Left lobe of liver (tissue), 2 donors: Measurements from ENCODE around the gene TRAIP. TPM values are rescaled to one million over a fixed set of nuclear protein-coding genes. Genes with fewer than 3 reads are reported as not detected.
"Not testable (repeated sequence)": the region's sequence is repeated elsewhere in the genome, so short reads cannot be mapped to it uniquely, and the experiment has no call there.

ENCODE experiments used
- ATAC-seq: fragments of 200-7000 bp; cut with Tn5 transposase; one replicate; pipeline ENCODE4 v1.9.1; 2020; ENCODE audit warnings: mild to moderate bottlenecking, moderate library complexity
- DNase-seq: peaks from one replicate; pipeline ENCODE4 v3.0.0-alpha.2; 2020; ENCODE audit warnings: low spot score
- total RNA-seq: library from RNA; stranded (reverse); gene quantifications from one replicate; pipeline ENCODE4 v1.2.1, GENCODE V29; 2021
- donor health status: DM: no; HTN: no; CAD: no; lungs with moderate emphysema.
- donor health status: DM: no; HTN: yes; CAD: no.

Gene TRAIP
- total RNA-seq, 1 donor from 2014 or later: 0.75 TPM

DNA sequence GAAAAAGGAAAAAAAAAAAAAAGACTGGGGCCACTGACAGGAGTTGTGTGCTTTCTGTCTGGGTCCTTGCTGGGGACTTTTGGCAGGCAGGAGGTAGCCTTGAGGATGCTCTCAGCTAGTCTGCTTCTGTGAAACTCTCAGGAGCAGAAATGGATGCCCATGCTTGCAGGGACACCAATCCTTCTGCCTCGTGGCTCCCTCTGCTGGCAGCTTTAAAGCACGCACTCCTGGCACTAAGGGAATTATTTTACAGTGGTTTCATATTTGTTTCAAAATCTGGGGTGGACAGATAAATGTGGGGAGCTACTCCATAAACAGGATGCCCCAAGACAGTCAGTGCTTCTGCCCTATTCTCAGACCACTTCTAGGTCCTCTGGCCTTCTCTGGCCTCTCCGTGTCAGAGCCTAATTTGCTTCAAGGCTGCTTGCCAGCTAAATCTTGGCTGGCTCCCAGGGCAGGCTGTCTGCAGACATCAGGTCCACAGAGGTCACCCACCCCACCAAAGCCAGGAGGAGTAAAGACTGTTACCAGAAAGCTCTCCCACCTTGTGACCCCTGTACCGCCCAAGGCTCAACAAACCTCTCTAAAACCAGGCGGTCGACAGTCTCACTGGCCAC lies 17.1 kb downstream of the TRAIP start:
- DNase-seq: peak; percentile 84
- ATAC-seq: peak; percentile 95

DNA sequence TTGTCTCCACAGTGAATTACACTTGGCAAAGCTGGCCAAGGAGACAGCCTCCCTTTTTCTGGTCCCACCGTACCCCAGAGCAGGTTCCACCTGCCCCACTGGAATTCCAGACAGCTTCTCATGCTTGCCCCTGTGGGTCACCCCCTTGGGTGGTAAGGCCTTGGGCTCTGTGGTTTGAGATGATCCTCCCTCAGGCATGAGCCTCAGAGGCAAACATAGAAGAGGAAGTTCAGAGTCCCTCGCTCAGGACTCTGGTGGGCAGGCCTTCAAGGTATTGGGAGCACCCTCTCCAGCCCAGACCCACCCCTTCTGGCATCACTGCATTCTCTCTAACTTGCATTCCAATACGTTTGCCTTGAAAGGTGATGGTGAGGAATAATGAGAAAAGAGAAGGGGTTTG lies 25.0 kb downstream of the TRAIP start:
- ATAC-seq (no peak), DNase-seq (no peak)

DNA sequence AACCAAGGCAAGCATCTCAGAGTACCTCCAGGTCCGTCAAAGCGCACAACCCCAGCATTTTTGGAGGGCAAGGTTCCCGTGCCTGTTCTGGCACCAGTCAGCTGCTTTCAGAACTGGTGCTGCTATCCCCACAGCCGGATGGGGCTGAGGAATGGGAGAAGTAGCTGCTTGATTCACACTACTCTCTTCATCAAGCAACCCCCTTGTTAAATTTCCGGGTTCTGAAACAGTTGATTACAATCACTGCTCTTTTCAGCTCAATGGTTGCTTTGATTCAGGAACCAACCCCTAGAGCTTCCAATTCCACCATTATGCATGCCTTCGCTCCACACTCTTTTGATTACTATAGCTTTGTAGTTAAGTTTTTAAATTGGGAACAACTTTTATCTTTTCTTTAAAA lies 30.3 kb downstream of the TRAIP start:
- ATAC-seq (no peak), DNase-seq (no peak)

DNA sequence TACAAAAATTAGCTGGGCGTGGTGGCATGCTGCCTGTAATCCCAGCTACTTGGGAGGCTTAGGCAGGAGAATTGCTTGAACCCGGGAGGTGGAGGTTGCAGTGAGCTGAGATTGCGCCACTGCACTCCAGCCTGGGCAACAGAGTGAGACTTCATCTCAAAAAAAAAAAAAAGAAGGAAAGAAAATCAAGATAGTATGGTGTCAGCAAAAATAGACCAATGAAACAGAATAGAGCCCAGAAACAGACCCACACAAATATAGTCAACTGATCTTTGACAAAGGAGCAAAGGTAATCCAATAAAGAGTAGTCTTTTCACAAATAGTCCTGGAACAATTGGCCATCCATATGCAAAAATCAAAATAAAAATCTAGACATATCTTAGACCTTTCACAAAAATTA lies 33.2 kb downstream of the TRAIP start:
- not testable (repeated sequence) for DNase-seq, ATAC-seq

DNA sequence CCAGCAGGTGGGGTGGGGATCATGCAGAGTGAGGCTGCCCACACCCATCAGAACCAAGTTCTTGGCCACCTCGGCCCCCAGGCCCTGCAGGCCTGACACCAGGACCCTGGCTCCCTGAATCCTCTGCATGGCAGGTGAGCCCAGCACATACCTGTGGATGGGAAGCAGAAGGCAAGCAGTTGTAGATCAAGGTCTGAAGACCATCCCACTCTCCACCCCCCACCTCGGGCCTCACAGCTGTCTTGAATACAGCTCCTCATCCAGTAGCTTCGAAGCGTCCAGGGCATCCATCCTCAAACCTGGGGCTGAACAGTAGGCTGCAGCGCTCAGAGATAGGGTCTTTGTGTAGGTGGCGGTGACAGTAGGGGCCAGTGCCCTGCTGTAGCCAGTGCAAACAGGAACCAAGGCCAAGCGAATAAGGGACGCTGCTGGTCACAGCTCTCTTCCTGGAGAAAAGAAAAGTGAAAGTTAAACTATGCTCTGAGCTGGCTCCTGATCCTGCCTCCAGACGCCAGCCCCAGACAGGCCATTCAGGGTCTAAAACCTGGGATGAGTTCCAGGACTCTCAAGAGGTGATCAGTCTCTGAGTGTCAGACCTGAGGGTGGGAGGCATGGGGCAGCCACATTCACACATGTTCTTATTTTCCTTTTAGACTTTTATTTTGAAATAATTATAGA lies 42.7 kb downstream of the TRAIP start, which contains the start of gene UBA7:
TSS of gene UBA7 (minus strand) at position 457 of the 678 bp plus-strand sequence. CDS start at position 291, 166 bp downstream.
- ATAC-seq (peak; percentile 96), DNase-seq (peak; percentile 68)

DNA sequence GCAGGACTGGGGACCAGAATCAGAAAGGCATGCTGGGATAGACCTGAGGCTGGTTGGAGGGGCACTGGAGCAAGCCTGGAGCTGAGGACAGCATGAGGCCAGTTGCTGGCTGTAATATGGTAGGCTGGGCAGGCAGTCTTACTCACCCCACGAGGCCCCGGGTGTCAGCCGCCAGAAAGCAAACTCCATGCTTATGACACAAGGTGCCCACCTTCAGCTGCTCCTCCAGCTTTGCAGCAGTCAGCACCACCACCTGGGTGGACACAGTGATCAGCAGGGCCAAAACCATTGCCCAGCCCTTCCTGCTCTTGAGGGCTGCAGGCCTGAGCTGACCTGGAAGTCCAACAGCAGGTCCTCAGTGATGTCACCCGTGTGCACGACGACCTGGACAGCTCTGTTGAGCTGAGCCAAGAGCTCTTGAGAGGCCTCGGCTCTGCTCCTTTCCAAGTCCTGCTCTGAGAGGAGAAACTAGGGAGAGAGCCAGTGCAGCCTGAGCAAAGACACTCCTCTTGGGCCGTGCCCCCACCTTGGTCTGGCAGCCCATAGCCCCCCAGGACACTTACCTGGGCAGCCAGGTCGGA lies 43.4 kb downstream of the TRAIP start:
- DNase-seq (no peak), ATAC-seq (peak; percentile 45)

DNA sequence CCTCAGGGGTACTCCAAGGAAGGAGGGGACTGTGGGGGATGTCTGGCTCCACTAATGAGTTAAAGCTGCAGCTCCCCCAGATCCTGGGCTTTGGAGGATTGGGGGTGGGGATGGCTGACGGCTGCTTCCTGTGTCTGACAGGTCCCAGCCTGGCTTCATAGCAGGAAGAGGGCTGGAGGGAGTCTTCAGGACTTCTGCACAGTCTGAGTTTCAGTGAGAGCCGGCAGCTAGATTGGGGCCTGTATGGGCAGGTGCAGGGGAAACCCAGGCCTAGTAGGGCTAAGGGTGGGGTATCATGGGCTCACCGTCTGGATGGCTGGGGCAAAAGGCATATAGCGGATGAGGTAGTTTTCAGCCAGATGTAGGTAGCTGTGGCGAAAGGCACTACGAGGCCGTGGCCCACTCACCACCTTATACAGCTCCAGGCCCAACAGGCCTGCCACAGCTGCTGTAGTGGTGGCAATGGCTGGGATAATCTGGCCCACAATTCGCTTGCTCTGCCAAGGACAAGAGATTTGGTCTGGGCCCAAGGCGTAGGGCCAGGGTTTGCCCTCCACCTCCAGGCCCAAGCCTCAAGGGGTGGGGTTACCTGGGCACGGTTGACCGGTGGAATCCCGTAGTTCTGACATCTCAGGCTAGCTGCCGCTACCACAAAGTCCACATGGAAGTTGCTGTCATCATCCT lies 48.8 kb downstream of the TRAIP start:
- ATAC-seq (no peak), DNase-seq (no peak)

DNA sequence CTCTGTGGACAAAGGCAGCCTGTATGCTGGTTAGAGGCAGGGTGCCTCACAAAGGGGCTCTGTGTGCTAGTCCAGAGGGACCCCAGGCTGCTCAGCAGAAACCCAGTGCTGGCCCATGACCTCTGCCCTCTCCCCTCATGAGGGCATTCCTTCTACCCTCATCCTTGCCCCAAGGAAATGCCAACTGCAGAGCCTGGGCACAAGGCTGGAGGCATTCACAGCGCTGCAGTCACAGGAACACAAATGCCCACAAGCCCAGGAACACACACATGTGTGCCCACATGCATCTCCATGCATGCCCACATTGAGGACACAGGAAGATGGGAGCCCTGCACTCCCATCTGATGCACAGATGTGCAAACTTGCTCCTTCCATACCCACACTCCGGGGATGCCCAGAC lies 49.5 kb downstream of the TRAIP start:
- ATAC-seq (no peak), DNase-seq (no peak)

DNA sequence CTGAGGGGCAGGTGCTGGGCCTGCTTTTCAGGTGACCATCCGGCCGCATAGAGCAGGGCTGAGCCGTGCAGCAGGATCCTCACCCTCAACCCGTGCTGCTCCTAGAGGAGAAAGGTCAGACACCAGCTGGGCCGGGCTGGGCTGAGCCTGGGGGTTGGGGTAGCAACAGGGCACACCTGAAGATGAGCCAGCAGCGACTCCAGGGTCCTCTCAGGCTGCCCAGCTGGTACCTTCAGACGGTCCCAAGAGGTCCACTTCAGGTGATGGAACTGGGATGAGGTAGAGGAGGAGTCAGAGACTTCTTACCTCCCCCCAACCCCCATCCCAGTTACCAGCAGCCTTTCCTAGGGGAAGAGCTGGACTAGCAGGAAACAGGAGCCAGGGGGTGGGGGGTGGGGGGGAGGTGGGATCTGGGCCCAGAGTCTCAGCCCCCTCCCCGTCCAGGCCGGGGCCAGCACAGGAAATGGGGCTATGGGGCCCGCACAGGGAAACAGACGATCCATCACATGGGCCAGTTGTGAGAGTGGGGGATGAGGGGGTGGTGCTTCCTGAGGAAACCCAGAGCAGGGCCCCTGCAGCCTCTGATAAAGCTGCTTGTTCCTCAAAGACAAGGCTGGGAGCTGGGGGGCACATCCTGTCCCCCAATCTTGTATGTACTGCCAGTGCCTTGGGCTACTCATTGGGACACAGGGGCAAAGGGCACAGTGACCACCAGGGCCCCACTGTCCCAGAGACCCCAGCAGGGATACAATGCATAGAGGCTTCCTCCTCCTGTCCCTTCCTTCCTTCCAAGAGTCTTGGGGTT lies 50.3 kb downstream of the TRAIP start:
- peak; percentile 44 for DNase-seq
- ATAC-seq: no peak

DNA sequence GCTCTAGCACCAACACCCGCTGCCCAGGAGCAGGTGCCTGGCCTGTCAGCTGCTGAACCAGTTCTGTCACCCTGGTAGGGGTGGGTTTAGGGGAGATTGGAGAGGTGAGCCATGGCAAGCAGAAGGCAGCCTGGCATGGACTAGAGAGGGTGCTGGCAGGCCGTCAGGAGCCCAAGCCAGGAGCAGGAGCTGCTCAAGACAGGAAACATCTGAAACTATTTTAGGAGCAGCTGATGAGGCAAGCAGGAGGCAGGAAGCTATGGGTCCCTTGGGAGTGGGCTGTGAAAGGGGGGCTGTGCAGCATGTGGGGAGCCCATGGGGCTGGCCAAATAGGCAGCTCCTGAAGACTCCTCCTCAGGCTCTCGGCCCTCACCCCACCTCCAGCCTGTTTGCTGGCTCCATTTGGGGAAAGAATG lies 51.0 kb downstream of the TRAIP start:
- no peak for ATAC-seq

DNA sequence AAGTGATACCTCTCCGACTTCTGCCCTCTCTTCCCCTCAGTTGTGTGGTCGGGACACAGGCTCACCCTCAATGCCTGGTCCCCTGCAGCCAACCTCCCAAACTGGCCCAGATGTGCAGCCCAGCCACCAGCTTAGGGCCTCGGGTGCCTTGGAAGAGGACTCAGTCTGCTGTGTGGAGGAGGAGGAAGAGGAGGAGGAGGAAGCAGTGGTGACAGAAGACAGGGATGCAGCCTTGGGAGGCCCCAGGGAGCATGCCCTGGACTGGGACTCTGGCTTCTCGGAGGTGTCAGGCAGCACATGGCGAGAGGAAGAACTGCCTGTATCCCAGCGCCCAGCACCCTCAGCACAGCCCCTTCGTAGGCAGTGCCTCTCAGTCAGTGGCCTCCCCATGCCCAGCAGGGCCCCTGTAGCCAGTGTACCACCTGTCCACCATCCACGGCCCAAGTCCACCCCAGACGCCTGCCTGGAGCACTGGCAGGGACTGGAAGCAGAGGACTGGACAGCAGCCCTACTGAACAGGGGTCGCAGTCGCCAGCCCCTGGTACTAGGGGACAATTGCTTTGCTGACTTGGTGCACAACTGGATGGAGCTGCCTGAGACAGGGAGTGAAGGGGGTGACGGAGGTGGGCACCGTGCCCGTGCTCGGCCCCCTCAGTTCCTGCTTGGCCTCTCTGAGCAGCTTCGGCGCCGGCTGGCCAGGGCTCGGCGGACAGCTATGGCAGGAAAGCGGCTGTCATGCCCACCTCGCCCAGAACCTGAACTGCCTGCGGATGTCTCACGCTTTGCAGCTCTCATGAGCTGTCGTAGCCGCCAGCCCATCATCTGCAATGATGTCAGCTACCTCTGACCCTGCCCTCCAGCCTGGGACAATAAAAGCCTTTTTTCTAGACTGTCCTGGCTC lies 52.0 kb downstream of the TRAIP start:
- ATAC-seq (no peak), DNase-seq (peak; percentile 48)

More for the DNA sequence above, 51.0 kb downstream of the TRAIP start:
- DNase-seq: peak; percentile 48

DNA sequence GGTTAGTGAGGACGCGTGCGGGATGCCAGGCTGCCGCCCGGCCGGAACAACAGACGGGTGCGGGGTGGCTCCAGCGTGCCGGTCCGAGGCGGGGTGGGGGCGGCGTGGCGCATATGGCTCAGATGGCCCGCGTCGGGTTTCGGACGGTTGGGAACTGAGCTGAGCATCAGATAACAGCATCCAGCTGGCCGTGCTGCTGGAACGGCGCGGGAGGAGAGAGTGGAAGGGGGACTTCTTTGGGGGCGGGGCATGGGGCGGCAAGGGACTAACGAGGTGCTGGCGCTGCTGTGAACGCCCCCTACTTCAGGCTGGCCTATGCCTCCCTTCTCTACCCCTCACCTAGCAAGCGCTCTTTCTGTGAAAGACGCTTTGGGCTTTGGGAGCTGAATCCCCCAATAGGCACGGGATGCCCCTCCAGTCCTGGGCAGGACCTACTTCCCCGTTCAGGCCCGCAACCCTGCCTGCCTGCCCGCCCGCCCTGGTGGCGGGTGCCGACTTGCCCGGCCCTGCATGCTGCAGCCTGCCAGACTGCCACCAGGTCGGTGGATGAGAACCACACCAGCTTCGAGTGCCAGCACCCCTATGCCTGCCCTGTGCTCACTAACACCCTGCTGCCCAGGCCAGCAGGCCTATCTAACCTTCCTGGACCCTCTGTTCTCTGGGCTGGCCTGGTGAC lies 52.8 kb downstream of the TRAIP start:
- ATAC-seq (no peak), DNase-seq (peak; percentile 48)

DNA sequence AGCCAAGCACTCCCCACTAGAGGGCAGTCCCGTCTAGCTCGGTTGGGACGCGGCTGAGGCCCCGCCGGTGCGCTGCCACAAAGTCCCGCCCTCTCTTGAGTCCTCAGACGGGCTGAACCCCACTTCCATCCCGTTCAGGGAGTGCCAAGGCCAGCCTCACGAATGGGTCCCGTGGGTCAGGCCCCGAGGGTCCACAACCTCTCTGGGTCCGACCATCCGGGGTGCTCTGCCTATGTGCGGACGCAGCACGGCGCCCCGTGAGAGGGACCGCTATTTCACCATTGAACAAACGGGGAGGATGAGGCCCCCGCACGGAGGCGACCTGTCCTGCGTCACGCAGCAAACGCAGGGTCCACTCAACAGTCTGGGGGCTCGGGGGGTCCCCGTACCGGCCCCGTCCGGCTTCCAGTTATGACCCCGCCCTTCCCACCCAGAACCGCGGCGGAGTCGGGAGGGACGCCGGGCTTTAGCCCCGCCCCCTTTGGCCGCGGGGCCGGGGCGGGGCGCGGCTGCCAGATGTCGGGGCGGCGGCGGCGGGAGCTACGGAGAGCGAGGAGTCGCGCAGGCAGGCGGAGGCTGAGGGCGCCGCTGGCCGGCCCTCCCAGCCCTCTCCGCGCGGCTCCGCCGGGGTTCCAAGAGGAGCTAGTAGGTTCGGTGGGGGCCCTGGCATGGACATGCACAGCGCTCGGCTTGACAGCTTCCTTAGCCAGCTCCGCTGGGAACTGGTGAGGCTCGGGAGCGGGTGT lies 53.5 kb downstream of the TRAIP start, which contains the start of gene INKA1:
TSS of gene INKA1 (plus strand) at position 543 of the 746 bp plus-strand sequence. CDS start at position 675, 132 bp downstream.
- peak; percentile 90 for ATAC-seq

DNA sequence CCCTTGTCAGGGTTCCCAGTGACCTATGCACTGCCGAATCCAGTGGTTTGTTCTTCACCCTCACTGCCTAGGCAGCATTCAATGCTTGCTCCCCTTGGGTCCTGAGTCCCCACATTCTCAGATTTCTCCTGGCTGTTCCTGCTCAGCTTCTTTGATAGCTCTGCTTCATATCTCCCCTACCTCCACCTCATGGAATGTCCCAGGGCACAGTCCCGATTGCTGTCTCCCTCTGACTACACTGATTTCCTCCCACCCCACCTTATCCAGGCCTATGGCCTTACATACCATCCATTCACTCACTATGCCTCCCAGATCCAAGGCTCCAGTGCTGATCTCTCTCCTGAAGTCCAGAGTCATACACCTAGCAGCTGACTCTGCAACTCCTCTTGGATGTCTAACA lies 55.2 kb downstream of the TRAIP start:
- DNase-seq (no peak), ATAC-seq (peak; percentile 12)

More for the DNA sequence above, 53.5 kb downstream of the TRAIP start, which contains the start of gene INKA1:
- DNase-seq: peak; percentile 87

DNA sequence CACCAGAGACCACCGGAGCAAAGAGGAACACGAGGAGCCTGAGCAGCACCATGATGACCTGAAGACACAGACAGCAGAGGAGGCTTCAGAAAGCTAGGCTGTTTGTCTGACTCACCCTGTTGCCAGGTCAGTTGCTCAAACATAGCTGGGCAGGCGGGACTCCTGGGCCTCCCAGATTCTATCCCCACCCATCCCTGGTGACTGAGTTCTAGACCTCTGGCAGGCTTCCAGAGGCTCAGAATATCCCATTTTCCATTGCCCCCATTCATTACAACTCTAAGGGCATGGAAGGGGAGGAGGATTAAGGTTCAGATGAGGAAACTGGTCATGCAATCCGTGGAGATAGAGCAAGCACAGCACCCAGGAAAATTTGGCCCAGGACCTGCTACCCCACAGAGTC lies 56.6 kb downstream of the TRAIP start, which contains the start of gene CDHR4:
TSS of gene CDHR4 (minus strand) at position 113 of the 400 bp plus-strand sequence. CDS start at position 52, 61 bp downstream.
- ATAC-seq (no peak), DNase-seq (no peak)

DNA sequence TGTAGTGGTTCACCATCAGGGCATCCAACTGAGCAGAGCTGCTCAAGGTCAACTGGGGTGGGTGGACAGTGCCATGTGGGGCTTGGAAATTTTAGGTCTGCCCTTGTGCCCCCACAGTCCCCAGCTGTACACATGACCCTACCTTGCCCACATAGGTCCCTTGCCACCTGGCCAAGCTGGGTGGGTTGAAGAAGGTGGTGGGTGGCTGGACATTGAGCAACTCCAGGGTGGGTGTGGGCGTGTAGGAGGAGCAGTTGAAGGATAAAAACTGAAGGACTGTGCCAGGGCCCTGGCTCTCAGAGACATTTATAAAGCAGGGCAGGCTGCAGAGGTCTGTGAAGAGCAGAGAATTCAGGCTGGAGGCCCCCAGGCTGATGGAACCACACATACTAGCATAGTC lies 57.3 kb downstream of the TRAIP start:
- ATAC-seq: no peak
- no peak for DNase-seq

DNA sequence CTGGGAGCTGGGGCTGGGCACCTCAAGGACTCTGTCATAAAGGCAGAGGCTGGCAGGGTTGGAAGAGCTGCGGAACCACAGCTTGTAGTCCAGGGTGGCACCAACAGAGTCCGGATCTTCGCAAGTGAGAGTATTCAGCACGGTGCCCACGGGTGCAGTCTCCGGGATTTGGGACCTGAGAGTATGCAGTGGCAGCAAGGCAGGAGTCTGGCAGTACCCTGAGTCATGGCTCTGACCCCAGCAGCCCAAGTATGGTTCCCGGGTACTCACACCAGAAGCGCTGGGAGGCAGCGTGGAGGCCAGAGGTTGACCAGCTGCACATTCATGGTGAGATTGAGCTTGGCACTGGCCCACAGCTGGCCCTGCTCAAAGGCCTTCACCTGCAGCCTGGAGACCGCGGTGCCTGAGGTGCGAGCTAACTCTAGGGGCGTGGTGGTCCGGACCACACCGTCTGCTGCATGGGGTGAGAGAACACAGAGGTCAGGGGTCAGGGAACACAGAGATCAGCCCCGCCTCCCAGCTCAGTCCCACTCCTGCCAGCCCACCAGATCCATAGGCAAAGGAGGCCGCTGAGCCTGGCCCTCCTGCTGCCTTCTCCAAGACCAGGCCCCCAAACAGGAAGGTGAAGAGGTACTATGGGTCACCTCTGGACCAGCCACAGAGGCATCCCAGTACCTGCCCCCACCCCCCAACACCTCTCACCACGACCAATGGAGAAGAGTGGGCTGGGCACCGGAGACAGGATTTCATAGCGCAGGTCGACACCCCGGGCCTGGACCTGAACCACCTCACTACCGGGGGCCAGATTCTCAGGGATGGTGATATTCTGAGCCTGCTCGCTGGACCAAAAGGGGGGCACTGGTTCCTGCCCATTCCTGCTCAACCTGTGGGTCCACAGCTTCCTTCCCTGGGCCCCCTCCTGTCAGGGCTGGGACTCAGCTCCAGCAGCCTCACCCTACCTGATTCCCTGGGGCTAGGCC lies 61.1 kb downstream of the TRAIP start:
- DNase-seq (no peak), ATAC-seq (no peak)
